ENCODE data around the gene DMAC2.
"Not testable (repeated sequence)": the region's sequence is repeated elsewhere in the genome, so short reads cannot be mapped to it uniquely, and the experiment has no call there.

DMAC2 gene

GRCh38 chr19:41420101-41420880 is 19.4 kb downstream of the DMAC2 start:
- peak overlapping the region; percentile 12 for H3K27ac ChIP-seq (ENCODE audit: low read length)
- H3K36me3 ChIP-seq (ENCODE audit: control insufficient read depth in 1 of 2, insufficient read depth in 2 of 2, low read length in 2 of 2) = peaks cover 28 to 82% of the 10 kb centered on the region in 2 donors

GRCh38 chr19:41416194-41416674 is 23.5 kb downstream of the DMAC2 start:
- Histone ChIP-seq H3K4me1 (ENCODE audit: control insufficient read depth in 1 of 2, insufficient read depth in 2 of 2, low read length in 2 of 2) (peaks cover 0 to 4% of the 10 kb centered on the region in 2 donors), H3K36me3 (ENCODE audit: control insufficient read depth in 1 of 2, insufficient read depth in 2 of 2, low read length in 2 of 2) (peaks cover 39 to 83% of the 10 kb centered on the region in 2 donors), H3K27me3 (ENCODE audit: low read depth, low read length) (no peaks in the 10 kb centered on the region), H3K4me3 (ENCODE audit: low read depth in 1 of 2, low read length in 2 of 2) (no peak overlapping the region), H3K27ac (ENCODE audit: low read length) (no peak overlapping the region), H3K9me3 (ENCODE audit: control insufficient read depth in 1 of 2, low read length in 2 of 2) (no peaks in the 10 kb centered on the region)

More at GRCh38 chr19:41420101-41420880, 19.4 kb downstream of the DMAC2 start:
- Histone ChIP-seq H3K27me3 (ENCODE audit: low read depth, low read length) (no peaks in the 10 kb centered on the region), H3K4me3 (ENCODE audit: low read depth in 1 of 2, low read length in 2 of 2) (no peak overlapping the region), H3K4me1 (ENCODE audit: control insufficient read depth in 1 of 2, insufficient read depth in 2 of 2, low read length in 2 of 2) (peaks cover 0 to 19% of the 10 kb centered on the region in 2 donors), H3K9me3 (ENCODE audit: control insufficient read depth in 1 of 2, low read length in 2 of 2) (no peaks in the 10 kb centered on the region)

GRCh38 chr19:41415154-41415571 is 24.5 kb downstream of the DMAC2 start:
- Histone ChIP-seq H3K36me3 (ENCODE audit: control insufficient read depth in 1 of 2, insufficient read depth in 2 of 2, low read length in 2 of 2) (peaks cover 44 to 80% of the 10 kb centered on the region in 2 donors), H3K4me1 (ENCODE audit: control insufficient read depth in 1 of 2, insufficient read depth in 2 of 2, low read length in 2 of 2) (no peaks in the 10 kb centered on the region), H3K4me3 (ENCODE audit: low read depth in 1 of 2, low read length in 2 of 2) (no peak overlapping the region), H3K9me3 (ENCODE audit: control insufficient read depth in 1 of 2, low read length in 2 of 2) (no peaks in the 10 kb centered on the region), H3K27me3 (ENCODE audit: low read depth, low read length) (no peaks in the 10 kb centered on the region), H3K27ac (ENCODE audit: low read length) (no peak overlapping the region)

GRCh38 chr19:41414461-41414860 is 25.3 kb downstream of the DMAC2 start:
- no peak overlapping the region for H3K27ac ChIP-seq (ENCODE audit: low read length)
- H3K4me3 ChIP-seq (ENCODE audit: low read depth in 1 of 2, low read length in 2 of 2) = no peak overlapping the region
- no peaks in the 10 kb centered on the region for H3K9me3 ChIP-seq (ENCODE audit: control insufficient read depth in 1 of 2, low read length in 2 of 2)
- H3K27me3 ChIP-seq (ENCODE audit: low read depth, low read length) = no peaks in the 10 kb centered on the region
- H3K36me3 ChIP-seq (ENCODE audit: control insufficient read depth in 1 of 2, insufficient read depth in 2 of 2, low read length in 2 of 2) = peaks cover 41 to 73% of the 10 kb centered on the region in 2 donors
- H3K4me1 ChIP-seq (ENCODE audit: control insufficient read depth in 1 of 2, insufficient read depth in 2 of 2, low read length in 2 of 2) = peaks cover 0 to 7% of the 10 kb centered on the region in 2 donors

GRCh38 chr19:41413947-41414346 is 25.8 kb downstream of the DMAC2 start:
- Histone ChIP-seq H3K36me3 (ENCODE audit: control insufficient read depth in 1 of 2, insufficient read depth in 2 of 2, low read length in 2 of 2) (peaks cover 37 to 70% of the 10 kb centered on the region in 2 donors), H3K9me3 (ENCODE audit: control insufficient read depth in 1 of 2, low read length in 2 of 2) (no peaks in the 10 kb centered on the region), H3K4me1 (ENCODE audit: control insufficient read depth in 1 of 2, insufficient read depth in 2 of 2, low read length in 2 of 2) (peaks cover 0 to 12% of the 10 kb centered on the region in 2 donors), H3K27ac (ENCODE audit: low read length) (no peak overlapping the region), H3K27me3 (ENCODE audit: low read depth, low read length) (no peaks in the 10 kb centered on the region), H3K4me3 (ENCODE audit: low read depth in 1 of 2, low read length in 2 of 2) (no peak overlapping the region)

- peaks cover 29 to 60% of the 10 kb centered on the region in 2 donors for H3K36me3 ChIP-seq (ENCODE audit: control insufficient read depth in 1 of 2, insufficient read depth in 2 of 2, low read length in 2 of 2)
- H3K27ac ChIP-seq (ENCODE audit: low read length) = no peak overlapping the region
- no peaks in the 10 kb centered on the region for H3K27me3 ChIP-seq (ENCODE audit: low read depth, low read length)
- H3K4me3 ChIP-seq (ENCODE audit: low read depth in 1 of 2, low read length in 2 of 2) = no peak overlapping the region
- no peaks in the 10 kb centered on the region for H3K9me3 ChIP-seq (ENCODE audit: control insufficient read depth in 1 of 2, low read length in 2 of 2)
- H3K4me1 ChIP-seq (ENCODE audit: control insufficient read depth in 1 of 2, insufficient read depth in 2 of 2, low read length in 2 of 2) = peaks cover 0 to 14% of the 10 kb centered on the region in 2 donors
Measured at GRCh38 chr19:41412953-41413352, 26.8 kb downstream of the DMAC2 start.

- H3K27ac ChIP-seq (ENCODE audit: low read length) = no peak overlapping the region
- H3K9me3 ChIP-seq (ENCODE audit: control insufficient read depth in 1 of 2, low read length in 2 of 2) = no peaks in the 10 kb centered on the region
- H3K36me3 ChIP-seq (ENCODE audit: control insufficient read depth in 1 of 2, insufficient read depth in 2 of 2, low read length in 2 of 2) = peaks cover 29 to 55% of the 10 kb centered on the region in 2 donors
- H3K4me1 ChIP-seq (ENCODE audit: control insufficient read depth in 1 of 2, insufficient read depth in 2 of 2, low read length in 2 of 2) = peaks cover 0 to 14% of the 10 kb centered on the region in 2 donors
- no peak overlapping the region for H3K4me3 ChIP-seq (ENCODE audit: low read depth in 1 of 2, low read length in 2 of 2)
- no peaks in the 10 kb centered on the region for H3K27me3 ChIP-seq (ENCODE audit: low read depth, low read length)
Measured at GRCh38 chr19:41411968-41412265, 27.8 kb downstream of the DMAC2 start.

- H3K4me1 ChIP-seq (ENCODE audit: control insufficient read depth in 1 of 2, insufficient read depth in 2 of 2, low read length in 2 of 2) = peaks cover 0 to 14% of the 10 kb centered on the region in 2 donors
- no peak overlapping the region for H3K4me3 ChIP-seq (ENCODE audit: low read depth in 1 of 2, low read length in 2 of 2)
- no peaks in the 10 kb centered on the region for H3K27me3 ChIP-seq (ENCODE audit: low read depth, low read length)
- H3K36me3 ChIP-seq (ENCODE audit: control insufficient read depth in 1 of 2, insufficient read depth in 2 of 2, low read length in 2 of 2) = peaks cover 28 to 49% of the 10 kb centered on the region in 2 donors
- no peak overlapping the region for H3K27ac ChIP-seq (ENCODE audit: low read length)
- no peaks in the 10 kb centered on the region for H3K9me3 ChIP-seq (ENCODE audit: control insufficient read depth in 1 of 2, low read length in 2 of 2)
Measured at GRCh38 chr19:41411100-41411967, 28.4 kb downstream of the DMAC2 start.

GRCh38 chr19:41410336-41411054 is 29.2 kb downstream of the DMAC2 start:
- H3K36me3 ChIP-seq (ENCODE audit: control insufficient read depth in 1 of 2, insufficient read depth in 2 of 2, low read length in 2 of 2) = peaks cover 25 to 43% of the 10 kb centered on the region in 2 donors
- no peak overlapping the region for H3K27ac ChIP-seq (ENCODE audit: low read length)

GRCh38 chr19:41409288-41409687 is 30.4 kb downstream of the DMAC2 start:
- Histone ChIP-seq H3K9me3 (ENCODE audit: control insufficient read depth in 1 of 2, low read length in 2 of 2) (no peaks in the 10 kb centered on the region), H3K4me3 (ENCODE audit: low read depth in 1 of 2, low read length in 2 of 2) (no peak overlapping the region), H3K4me1 (ENCODE audit: control insufficient read depth in 1 of 2, insufficient read depth in 2 of 2, low read length in 2 of 2) (peaks cover 2 to 18% of the 10 kb centered on the region in 2 donors), H3K27me3 (ENCODE audit: low read depth, low read length) (no peaks in the 10 kb centered on the region), H3K27ac (ENCODE audit: low read length) (peak overlapping the region; percentile 33), H3K36me3 (ENCODE audit: control insufficient read depth in 1 of 2, insufficient read depth in 2 of 2, low read length in 2 of 2) (peaks cover 15 to 31% of the 10 kb centered on the region in 2 donors)

More at GRCh38 chr19:41410336-41411054, 29.2 kb downstream of the DMAC2 start:
- no peaks in the 10 kb centered on the region for H3K27me3 ChIP-seq (ENCODE audit: low read depth, low read length)
- H3K9me3 ChIP-seq (ENCODE audit: control insufficient read depth in 1 of 2, low read length in 2 of 2) = no peaks in the 10 kb centered on the region
- peaks cover 2 to 18% of the 10 kb centered on the region in 2 donors for H3K4me1 ChIP-seq (ENCODE audit: control insufficient read depth in 1 of 2, insufficient read depth in 2 of 2, low read length in 2 of 2)
- no peak overlapping the region for H3K4me3 ChIP-seq (ENCODE audit: low read depth in 1 of 2, low read length in 2 of 2)

GRCh38 chr19:41408846-41409245 is 30.9 kb downstream of the DMAC2 start:
- Histone ChIP-seq H3K4me1 (ENCODE audit: control insufficient read depth in 1 of 2, insufficient read depth in 2 of 2, low read length in 2 of 2) (peaks cover 2 to 18% of the 10 kb centered on the region in 2 donors), H3K36me3 (ENCODE audit: control insufficient read depth in 1 of 2, insufficient read depth in 2 of 2, low read length in 2 of 2) (peaks cover 11 to 27% of the 10 kb centered on the region in 2 donors)
- not testable (repeated sequence) for H3K27ac ChIP-seq (ENCODE audit: low read length); H3K9me3 ChIP-seq (ENCODE audit: control insufficient read depth in 1 of 2, low read length in 2 of 2); H3K27me3 ChIP-seq (ENCODE audit: low read depth, low read length); H3K4me3 ChIP-seq (ENCODE audit: low read depth in 1 of 2, low read length in 2 of 2)
